ENCODE results near the gene KLHL12.

KLHL12 gene

DNA sequence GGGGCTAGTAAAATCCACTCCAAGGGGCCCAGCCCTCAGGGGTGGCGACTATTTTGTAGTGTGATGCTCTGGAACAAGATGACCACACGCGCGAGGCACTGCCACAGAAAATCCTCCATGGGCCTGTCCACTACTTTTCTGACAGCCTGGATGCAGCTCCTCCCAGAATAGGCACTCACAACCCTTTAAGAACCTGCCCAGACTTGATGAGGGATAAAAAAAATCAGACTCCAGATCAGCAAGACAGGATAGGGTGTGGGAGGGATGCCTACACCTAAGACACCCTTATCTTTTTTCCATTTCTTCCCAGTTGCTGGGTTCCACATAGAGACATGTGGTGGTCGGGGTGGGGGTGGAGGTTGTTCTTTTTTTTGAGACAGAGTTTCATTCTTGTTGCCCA, 82.8 kb downstream of the KLHL12 start:
- H3K4me3 ChIP-seq (ENCODE audit: low read depth, low read length): no peak overlapping the region

GRCh38 chr1:202843081-202843480, 84.0 kb downstream of the KLHL12 start:
- no peak overlapping the region for H3K4me3 ChIP-seq (ENCODE audit: low read depth, low read length)

Data from iPS-11a (cell line).